H1 (cell line): Measurements from ENCODE around the gene TTC9. TPM values are rescaled to one million over a fixed set of nuclear protein-coding genes. Genes with fewer than 3 reads are reported as not detected.

ENCODE experiments used
- CTCF ChIA-PET: fragments of 300-600 bp; sonication (Branson Sonifier 250); formaldehyde crosslinking; loops from one replicate; lab custom pipeline; 2021; ENCODE audit not compliant: partially characterized antibody; lab: Charles Lee
- POLR2A ChIA-PET: fragments of 300-600 bp; sonication (Branson Sonifier 250); formaldehyde crosslinking; loops from one replicate; lab custom pipeline; 2021; ENCODE audit warnings: inconsistent platforms; ENCODE audit not compliant: partially characterized antibody; lab: Charles Lee
- DNase-seq, 2 experiments: peaks; one replicate each; pipeline versions ENCODE4 v3.0.0 to v3.0.0-alpha.2; 2010 to 2022; ENCODE audit warnings: low spot score in 2 of 2, low read depth in 1 of 2, mixed read lengths in 1 of 2
- FAIRE-seq: peaks from 2 replicates; lab custom pipeline; 2011; peaks lifted over from hg19 to GRCh38; lab: Jason Lieb, UNC
- H2AFZ ChIP-seq: 2 replicates; pipeline ENCODE4 v1.8.1; 2012; ENCODE audit warnings: low read length, inconsistent platforms
- H2AK5ac ChIP-seq: 2 replicates; pipeline ENCODE4 v1.6.1; 2013; ENCODE audit warnings: low read depth, low read length
- H2BK120ac ChIP-seq: replicated peaks from 2 replicates; pipeline ENCODE3; 2013; ENCODE audit warnings: low read depth, low read length, inconsistent platforms
- H2BK12ac ChIP-seq: 2 replicates; pipeline ENCODE4 v1.6.1; 2013; ENCODE audit warnings: low read depth, low read length
- H2BK15ac ChIP-seq: 2 replicates; pipeline ENCODE4 v1.6.1; 2013; ENCODE audit warnings: low read length
- H2BK20ac ChIP-seq: 2 replicates; pipeline ENCODE4 v1.6.1; 2013; ENCODE audit warnings: low read length
- H2BK5ac ChIP-seq: 2 replicates; pipeline ENCODE4 v1.6.1; 2013; ENCODE audit warnings: low read depth, low read length
- H3K14ac ChIP-seq: 2 replicates; pipeline ENCODE4 v1.6.1; 2013; ENCODE audit warnings: inconsistent platforms; ENCODE audit not compliant: insufficient read length
- H3K18ac ChIP-seq: 2 replicates; pipeline ENCODE4 v1.6.1; 2013; ENCODE audit warnings: low read length; ENCODE audit errors: extremely low read depth
- H3K23ac ChIP-seq: 2 replicates; pipeline ENCODE4 v1.6.1; 2013; ENCODE audit warnings: inconsistent platforms; ENCODE audit not compliant: insufficient read length
- H3K23me2 ChIP-seq: 2 replicates; pipeline ENCODE4 v1.6.1; 2013; ENCODE audit warnings: low read depth, low read length
- H3K27ac ChIP-seq: 2 replicates; pipeline ENCODE4 v1.6.1; 2011; ENCODE audit warnings: low read depth, low read length, inconsistent platforms
- H3K27me3 ChIP-seq, 4 experiments: replicated peaks in 1 of 4; 1 replicate in 1 of 4; 2 replicates in 3 of 4; pipeline versions ENCODE4 v1.6.1 to v1.8.1; 2011 to 2013; ENCODE audit warnings: low read length in 3 of 4, mild to moderate bottlenecking in 3 of 4, inconsistent platforms in 2 of 4, mixed read lengths in 2 of 4, moderate library complexity in 1 of 4; ENCODE audit not compliant: control insufficient read depth in 3 of 4, insufficient read depth in 3 of 4; ENCODE audit errors: extremely low read depth in 1 of 4
- H3K36me3 ChIP-seq, 4 experiments: 2 replicates each; pipeline versions ENCODE4 v1.6.1 to v1.8.1; 2011 to 2013; ENCODE audit warnings: mild to moderate bottlenecking in 4 of 4, low read length in 3 of 4, moderate library complexity in 2 of 4, control low read depth in 1 of 4, inconsistent platforms in 1 of 4; ENCODE audit not compliant: insufficient read depth in 4 of 4, control insufficient read depth in 2 of 4
- H3K4ac ChIP-seq: replicated peaks from 2 replicates; pipeline ENCODE3; 2013; ENCODE audit warnings: low read length, low read depth, mixed read lengths, inconsistent platforms; ENCODE audit not compliant: insufficient read length
- H3K4me1 ChIP-seq, 4 experiments: replicated peaks in 1 of 4; 1 replicate in 1 of 4; 2 replicates in 3 of 4; pipeline versions ENCODE4 v1.6.1 to v1.8.1; 2011 to 2013; ENCODE audit warnings: low read length in 3 of 4, inconsistent platforms in 2 of 4, mixed read lengths in 1 of 4; ENCODE audit not compliant: insufficient read depth in 4 of 4, control insufficient read depth in 3 of 4
- H3K4me2 ChIP-seq, 2 experiments: 2 replicates each; pipeline versions ENCODE4 v1.6.1 to v1.8.1; 2011 to 2013; ENCODE audit warnings: low read depth in 2 of 2, low read length in 2 of 2, control low read depth in 1 of 2, inconsistent platforms in 1 of 2, mild to moderate bottlenecking in 1 of 2; ENCODE audit not compliant: insufficient read depth in 1 of 2
- H3K4me3 ChIP-seq, 4 experiments: fragments of 200-600, 300-600 bp in 1 of 4; sonication (generic), shearing (Covaris generic), sonication (Bioruptor Twin) in 1 of 4; 2 replicates each; pipeline versions ENCODE4 v1.5.1 to v1.8.1; 2011 to 2016; ENCODE audit warnings: low read length in 4 of 4, low read depth in 3 of 4, control low read depth in 2 of 4, inconsistent platforms in 2 of 4, mild to moderate bottlenecking in 2 of 4, mixed read lengths in 1 of 4, moderate library complexity in 1 of 4; ENCODE audit not compliant: insufficient read depth in 2 of 4; ENCODE audit errors: extremely low read depth in 1 of 4
- H3K56ac ChIP-seq: replicated peaks from 2 replicates; pipeline ENCODE3; 2013; ENCODE audit warnings: low read depth, mild to moderate bottlenecking, mixed read lengths, low read length, inconsistent platforms; ENCODE audit not compliant: insufficient read length
- H3K79me1 ChIP-seq: 2 replicates; pipeline ENCODE4 v1.6.1; 2013; ENCODE audit warnings: low read depth, low read length, control low read depth
- H3K79me2 ChIP-seq, 2 experiments: 2 replicates each; pipeline versions ENCODE4 v1.6.1 to v1.8.1; 2012 to 2013; ENCODE audit warnings: low read length in 2 of 2, mild to moderate bottlenecking in 2 of 2, inconsistent platforms in 1 of 2; ENCODE audit not compliant: insufficient read depth in 2 of 2, control insufficient read depth in 1 of 2
- H3K9ac ChIP-seq, 4 experiments: replicated peaks in 1 of 4; 1 replicate in 1 of 4; 2 replicates in 3 of 4; pipeline versions ENCODE4 v1.6.1 to v1.8.1; 2011 to 2013; ENCODE audit warnings: low read depth in 3 of 4, low read length in 3 of 4, control low read depth in 2 of 4, mild to moderate bottlenecking in 2 of 4, moderate library complexity in 2 of 4, inconsistent platforms in 1 of 4; ENCODE audit errors: extremely low read depth in 1 of 4
- H3K9me3 ChIP-seq, 2 experiments: 2 replicates each; pipeline versions ENCODE4 v1.6.1 to v1.8.1; 2012 to 2013; ENCODE audit warnings: mild to moderate bottlenecking in 2 of 2, moderate library complexity in 2 of 2, control low read depth in 1 of 2, inconsistent platforms in 1 of 2, low read depth in 1 of 2, low read length in 1 of 2, mixed read lengths in 1 of 2; ENCODE audit not compliant: insufficient read depth in 2 of 2
- H4K20me1 ChIP-seq, 2 experiments: replicated peaks in 1 of 2; 2 replicates each; pipeline versions ENCODE3 to v1.8.1; 2011 to 2013; ENCODE audit warnings: inconsistent platforms in 2 of 2, low read length in 2 of 2, mild to moderate bottlenecking in 1 of 2; ENCODE audit not compliant: insufficient read depth in 2 of 2, control insufficient read depth in 1 of 2
- H4K5ac ChIP-seq: 2 replicates; pipeline ENCODE4 v1.6.1; 2013; ENCODE audit warnings: low read length, low read depth, mixed read lengths, inconsistent platforms; ENCODE audit not compliant: insufficient read length
- H4K8ac ChIP-seq: 2 replicates; pipeline ENCODE4 v1.8.0; 2013; ENCODE audit warnings: mild to moderate bottlenecking, moderate library complexity, low read length, inconsistent platforms; ENCODE audit not compliant: insufficient read depth; ENCODE audit errors: extremely low read depth
- H4K91ac ChIP-seq: replicated peaks from 2 replicates; pipeline ENCODE3; 2013; ENCODE audit warnings: low read length, mixed read lengths, inconsistent platforms; ENCODE audit not compliant: insufficient read length
- ASH2L ChIP-seq: fragments of 200-600, 300-600 bp; sonication (generic); IDR thresholded peaks from one replicate; pipeline ENCODE4 v1.7.1; 2017; ENCODE audit warnings: low read length
- CBX5 ChIP-seq: fragments of 300-800, 300-1000 bp; sonication (generic); IDR thresholded peaks from 2 replicates; pipeline ENCODE4 v1.7.1; 2016; ENCODE audit warnings: antibody characterized with exemption, low read length, low read depth
- CEBPB ChIP-seq: IDR thresholded peaks from 2 replicates; pipeline ENCODE4 v1.6.1; 2012; ENCODE audit warnings: low read depth, low read length
- CHD1 ChIP-seq: IDR thresholded peaks from 2 replicates; pipeline ENCODE4 v1.6.1; 2012; ENCODE audit warnings: low read depth, low read length, improper control_type of control experiment
- CHD2 ChIP-seq: IDR thresholded peaks from 2 replicates; pipeline ENCODE4 v1.6.1; 2012; ENCODE audit warnings: low read length, improper control_type of control experiment
- CREB1 ChIP-seq: IDR thresholded peaks from 2 replicates; pipeline ENCODE4 v1.6.1; 2012; ENCODE audit warnings: inconsistent platforms
- CTBP2 ChIP-seq: IDR thresholded peaks from 2 replicates; pipeline ENCODE4 v1.7.0; 2011; ENCODE audit warnings: borderline replicate concordance, mild to moderate bottlenecking, moderate library complexity, mixed read lengths, low read length; ENCODE audit not compliant: insufficient read depth, insufficient read length
- EGR1 ChIP-seq: IDR thresholded peaks from 2 replicates; pipeline ENCODE4 v1.6.1; 2011; ENCODE audit warnings: low read depth, low read length, borderline replicate concordance
- GTF2F1 ChIP-seq: IDR thresholded peaks from 2 replicates; pipeline ENCODE4 v1.6.1; 2012; ENCODE audit warnings: low read depth, low read length, improper control_type of control experiment, borderline replicate concordance
- KDM1A ChIP-seq: fragments of 200-600, 300-600 bp; sonication (generic); IDR thresholded peaks from 2 replicates; pipeline ENCODE4 v1.7.1; 2016; ENCODE audit warnings: mild to moderate bottlenecking, low read length, borderline replicate concordance
- KDM4A ChIP-seq: IDR thresholded peaks from one replicate; pipeline ENCODE4 v1.7.1; 2012; ENCODE audit warnings: low read depth, mild to moderate bottlenecking, moderate library complexity, low read length, inconsistent platforms; ENCODE audit not compliant: severe bottlenecking
- POLR2A ChIP-seq, 2 experiments: IDR thresholded peaks; 1 replicate in 1 of 2; 2 replicates in 1 of 2; pipeline ENCODE4 v1.6.1; 2011; ENCODE audit warnings: low read depth in 2 of 2, low read length in 2 of 2, mild to moderate bottlenecking in 2 of 2; ENCODE audit errors: control extremely low read depth in 1 of 2
- SAP30 ChIP-seq: fragments of 300-600 bp; sonication (generic); IDR thresholded peaks from 2 replicates; pipeline ENCODE4 v1.7.1; 2012; ENCODE audit warnings: low read length, moderate library complexity, mild to moderate bottlenecking, inconsistent platforms; ENCODE audit not compliant: insufficient read depth, insufficient replicate concordance
- SP1 ChIP-seq: IDR thresholded peaks from 2 replicates; pipeline ENCODE4 v1.6.1; 2011; ENCODE audit warnings: low read depth, low read length
- WGBS, 2 experiments: shearing (Covaris generic) in 1 of 2; methylation state at CpG; one replicate each; pipeline versions ENCODE4 v1.1.6 to v1.1.7; 2013 to 2015; ENCODE audit warnings: low lambda C conversion rate in 2 of 2, mixed read lengths in 2 of 2, inconsistent platforms in 1 of 2, low coverage in 1 of 2, missing lambda C conversion rate in 1 of 2; ENCODE audit not compliant: insufficient replicate concordance in 2 of 2, insufficient coverage in 1 of 2, insufficient read length in 1 of 2; ENCODE audit errors: extremely low coverage in 1 of 2, missing lambda C conversion rate in 1 of 2; 5-methylcytosine and 5-hydroxymethylcytosine counted together
- polyA plus RNA-seq, 7 experiments: library from polyadenylated mRNA; depleted of rRNA in 3 of 7; stranded (reverse) in 5 of 7; unstranded in 2 of 7; fragments of >200 nt in 5 of 7; fragments of 200-250 nt in 2 of 7; gene quantifications; 1 replicate in 5 of 7; 2 replicates in 1 of 7; 4 replicates in 1 of 7; pipeline versions ENCODE4 v1.2.1 to v1.2.3, GENCODE V29; 2011 to 2013; ENCODE audit warnings: missing spikeins in 2 of 7, mixed read lengths in 2 of 7
- total RNA-seq: library from RNA; stranded (reverse); fragmentation: NEBNext Ultra II Directional; extraction: Animal tissue kit (Norgen Biotek cat#: 25700); gene quantifications from 2 replicates; pipeline ENCODE4 v1.2.1, GENCODE V29; 2021
- TF ChIP-seq, protein P1 (sequence below): IDR thresholded peaks from 2 replicates; pipeline ENCODE4 v1.6.1; 2012; ENCODE audit warnings: inconsistent platforms

Gene TTC9
- total and polyA plus RNA-seq, 2 of the 8 experiments (the other 6 are each of a cell fraction or from before 2014, with no cell fraction given), result 21.0 to 29.5 TPM

DNA sequence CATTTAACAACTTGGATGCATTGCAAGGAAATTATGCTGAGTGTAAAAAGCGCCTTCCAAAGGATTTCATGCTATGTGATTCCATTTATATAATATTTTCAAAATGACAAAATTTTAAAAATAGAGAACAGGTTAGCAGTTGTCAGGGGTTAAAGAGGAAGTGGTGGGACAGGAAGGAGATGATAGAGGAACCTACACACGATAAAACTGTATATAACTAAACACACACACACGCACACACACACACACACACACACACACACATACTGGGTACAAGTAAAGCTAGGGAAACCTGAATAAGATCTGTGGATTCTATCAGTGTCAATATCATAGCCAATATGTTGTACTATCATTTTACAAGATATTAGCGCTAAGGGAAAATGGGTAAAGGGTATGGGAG is 17.2 kb downstream of the TTC9 start:
- Histone ChIP-seq H3K9ac (no peak overlapping the region), H3K36me3 (peaks cover 3 to 6% (median 5%) of the 10 kb centered on the region in 4 experiments; a peak in 5 of 8 replicates), H4K91ac (no peak overlapping the region), H3K9me3 (no peaks in the 10 kb centered on the region), H3K79me1 (peaks cover 16% of the 10 kb centered on the region; the same call in 1 of the 2 replicates), H3K27ac (no peak overlapping the region), H2AFZ (no peak overlapping the region), H3K18ac (no peak overlapping the region), H2BK12ac (no peak overlapping the region), H3K14ac (no peak overlapping the region), H2BK120ac (no peak overlapping the region), H4K5ac (no peak overlapping the region), H3K4me3 (no peak overlapping the region), H4K20me1 (no peaks in the 10 kb centered on the region), H4K8ac (no peak overlapping the region), H2BK20ac (no peak overlapping the region), H3K23me2 (peaks cover 2% of the 10 kb centered on the region; the same call in 1 of the 2 replicates), H3K23ac (no peak overlapping the region), H3K4me1 (peaks cover 11 to 40% (median 27%) of the 10 kb centered on the region in 4 experiments), H2AK5ac (no peak overlapping the region), H2BK5ac (no peak overlapping the region), H3K27me3 (no peaks in the 10 kb centered on the region), H2BK15ac (no peak overlapping the region), H3K4me2 (no peak overlapping the region), H3K4ac (no peak overlapping the region), H3K56ac (no peak overlapping the region), H3K79me2 (peaks cover 0 to 89% of the 10 kb centered on the region in 2 experiments; a peak in 3 of 4 replicates)
- 78% methylated on average over 4 of the region's 4 CpGs; no CpG with 5 or more reads in 1 of the 2 experiments for WGBS, 2 experiments
- no peak for DNase-seq
- CTCF ChIA-PET, result interaction anchor here (0.9 to 1.6 kb wide), 5 partner anchors 10 to 54 kb away, joined by 3 to 4 read pairs (median 3); no protein-coding TSS in a partner anchor
- FAIRE-seq, result no peak
- POLR2A ChIA-PET, result interaction anchor here (0.6 to 10.6 kb wide), 4 partner anchors 15 to 49 kb away, joined by 3 to 116 read pairs (median 9); partner anchors contain the start of gene TTC9
- no peak for TF ChIP-seq EGR1
- TF ChIP-seq SAP30, result no peak
- no peak for TF ChIP-seq KDM1A
- TF ChIP-seq ASH2L, result no peak
- TF ChIP-seq CREB1, result no peak
- no peak for TF ChIP-seq CTBP2
- TF ChIP-seq CHD2, result no peak
- no peak for TF ChIP-seq GTF2F1
- no peak for TF ChIP-seq SP1
- TF ChIP-seq POLR2A (IDR thresholded peaks at IDR 0.05; ENCODE audit: control extremely low read depth in 1 of 2, low read depth in 2 of 2, low read length in 2 of 2), result no peak
- TF ChIP-seq, protein P1, sequence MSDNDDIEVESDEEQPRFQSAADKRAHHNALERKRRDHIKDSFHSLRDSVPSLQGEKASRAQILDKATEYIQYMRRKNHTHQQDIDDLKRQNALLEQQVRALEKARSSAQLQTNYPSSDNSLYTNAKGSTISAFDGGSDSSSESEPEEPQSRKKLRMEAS, result no peak
- no peak for TF ChIP-seq CBX5
- TF ChIP-seq KDM4A, result no peak
- TF ChIP-seq CHD1, result no peak
- TF ChIP-seq CEBPB, result no peak
